ENCODE results near the gene PLA2R1.

DNA sequence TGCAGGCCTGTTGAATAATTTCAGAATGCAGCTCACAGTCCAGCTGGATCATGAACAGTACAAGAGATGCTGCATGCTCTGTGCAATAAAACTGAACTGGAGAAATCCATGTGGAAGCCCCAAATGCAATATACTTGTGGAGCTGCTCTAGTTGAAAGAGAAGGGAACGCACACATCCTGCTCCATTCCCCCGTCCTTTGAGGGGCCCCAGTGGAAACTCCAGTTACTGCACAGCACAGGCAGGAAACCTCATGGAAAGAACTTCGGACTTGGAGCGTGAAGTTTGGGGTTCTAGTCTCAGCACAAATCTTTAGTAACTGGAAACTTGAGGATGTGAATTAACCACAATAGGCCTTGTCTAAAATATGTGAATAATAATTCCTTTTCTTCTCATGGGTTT lies 73.2 kb downstream of the PLA2R1 start:
- TF ChIP-seq POLR2A (IDR thresholded peaks at IDR 0.05) (no peak), CTCF (IDR thresholded peaks at IDR 0.05) (no peak)
